ENCODE data around the gene AJUBA.
A peak's percentile ranks its signal among the peaks of the same experiment; 100 is the strongest.

Gene AJUBA

DNA sequence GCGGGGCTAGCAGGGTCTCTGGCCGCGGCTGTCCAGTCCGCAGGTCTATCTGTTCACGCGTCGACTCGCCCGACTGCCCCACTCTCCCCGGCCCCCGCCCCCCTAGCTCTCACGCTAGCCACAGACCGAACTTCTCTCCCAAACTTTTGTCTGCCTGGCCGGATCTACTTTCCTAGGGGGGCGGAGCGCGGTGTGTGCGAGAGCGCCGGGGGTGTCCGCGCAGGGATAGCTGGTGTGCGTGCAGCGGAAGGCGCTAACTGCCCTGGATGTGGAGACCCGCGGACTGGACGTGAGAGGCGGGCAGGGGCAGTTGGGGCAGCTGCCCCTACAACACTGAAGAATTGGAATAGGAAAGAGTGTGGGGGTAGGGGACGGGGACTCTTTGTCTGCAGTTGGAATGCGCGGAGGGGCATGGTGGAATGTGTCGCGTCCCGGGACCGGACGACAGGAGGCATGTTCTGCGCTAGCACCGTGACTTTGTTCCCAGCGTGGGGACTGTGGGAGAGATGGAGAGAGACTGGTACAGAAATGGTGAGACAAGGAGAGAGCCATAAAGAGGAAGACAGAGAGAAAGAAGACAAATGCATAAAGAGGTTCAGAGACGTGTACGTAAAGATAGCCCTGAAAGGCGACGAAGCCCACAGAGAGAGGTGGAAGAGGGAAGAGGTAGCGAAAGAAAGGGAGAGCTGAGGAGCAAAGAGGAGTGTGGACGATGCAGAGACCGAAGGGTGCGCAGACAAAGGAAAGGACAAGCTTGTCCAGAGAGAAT, at the start of gene AJUBA:
Gene AJUBA, minus strand, starts transcription at position 75 of the 769 bp plus-strand sequence. CDS start 285 bp downstream, outside the sequence.
- peak within 1 kb of the TSS; percentile 99 for H3K27ac ChIP-seq
- TF ChIP-seq, protein P1, sequence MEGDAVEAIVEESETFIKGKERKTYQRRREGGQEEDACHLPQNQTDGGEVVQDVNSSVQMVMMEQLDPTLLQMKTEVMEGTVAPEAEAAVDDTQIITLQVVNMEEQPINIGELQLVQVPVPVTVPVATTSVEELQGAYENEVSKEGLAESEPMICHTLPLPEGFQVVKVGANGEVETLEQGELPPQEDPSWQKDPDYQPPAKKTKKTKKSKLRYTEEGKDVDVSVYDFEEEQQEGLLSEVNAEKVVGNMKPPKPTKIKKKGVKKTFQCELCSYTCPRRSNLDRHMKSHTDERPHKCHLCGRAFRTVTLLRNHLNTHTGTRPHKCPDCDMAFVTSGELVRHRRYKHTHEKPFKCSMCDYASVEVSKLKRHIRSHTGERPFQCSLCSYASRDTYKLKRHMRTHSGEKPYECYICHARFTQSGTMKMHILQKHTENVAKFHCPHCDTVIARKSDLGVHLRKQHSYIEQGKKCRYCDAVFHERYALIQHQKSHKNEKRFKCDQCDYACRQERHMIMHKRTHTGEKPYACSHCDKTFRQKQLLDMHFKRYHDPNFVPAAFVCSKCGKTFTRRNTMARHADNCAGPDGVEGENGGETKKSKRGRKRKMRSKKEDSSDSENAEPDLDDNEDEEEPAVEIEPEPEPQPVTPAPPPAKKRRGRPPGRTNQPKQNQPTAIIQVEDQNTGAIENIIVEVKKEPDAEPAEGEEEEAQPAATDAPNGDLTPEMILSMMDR (conservative IDR thresholded peaks at IDR 0.05; ENCODE audit: low read depth), result no peak
- ChIA-PET CTCF (interaction anchor here (0.6 to 2.1 kb wide), 8 partner anchors 10 to 422 kb away, joined by 3 to 22 read pairs (median 4); no protein-coding TSS in a partner anchor), POLR2A (ENCODE audit: low non-redundant PET) (interaction anchor here (0.6 to 1.2 kb wide), 3 partner anchors 10 to 657 kb away, joined by 3 read pairs; no protein-coding TSS in a partner anchor)
- DNase-seq (ENCODE audit: low spot score), result peak; percentile 93

DNA sequence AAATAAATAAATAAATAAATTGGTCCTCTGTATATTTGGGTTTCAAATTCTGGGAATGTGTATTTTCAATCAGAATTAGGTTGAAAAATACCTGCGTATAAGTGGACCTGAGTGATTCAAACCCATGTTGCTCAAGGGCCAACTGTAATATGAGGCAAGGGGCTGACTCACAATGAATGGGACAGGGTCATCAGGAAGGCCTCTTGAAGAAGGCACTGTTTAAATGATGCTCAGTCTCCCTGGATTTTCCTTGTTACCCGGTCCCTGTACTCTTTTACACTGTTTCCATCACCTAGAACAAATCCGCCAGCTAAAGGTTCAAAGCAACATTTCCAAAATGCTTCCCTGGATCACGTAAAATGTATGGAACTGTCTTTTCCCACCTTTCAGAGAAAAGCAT, 48.6 kb upstream of the AJUBA start:
- CTCF ChIA-PET, result interaction anchor here (0.9 kb wide), 1 partner anchor 44 kb away, joined by 4 read pairs; no protein-coding TSS in a partner anchor
- POLR2A ChIA-PET (ENCODE audit: low non-redundant PET), result no interaction called here
- no peak overlapping the region for H3K27ac ChIP-seq

DNA sequence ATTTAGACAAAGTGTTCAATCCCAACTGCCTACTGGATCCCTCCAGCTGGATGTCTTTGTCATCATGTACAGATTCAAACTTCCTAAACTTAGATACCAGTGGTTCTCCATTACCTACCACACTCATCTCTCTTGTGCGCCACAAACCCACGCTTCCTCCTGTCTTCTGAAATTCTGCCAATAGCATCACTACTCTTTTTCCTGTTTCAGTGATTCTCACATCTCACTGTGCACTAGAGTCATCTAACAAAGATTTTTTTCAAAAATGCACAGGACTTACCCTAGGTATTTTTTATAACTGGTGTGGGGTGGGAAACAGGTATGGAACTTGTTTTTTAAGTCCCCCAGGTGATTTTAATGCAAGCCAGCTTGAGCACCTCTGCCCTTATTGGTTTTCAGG, 46.4 kb upstream of the AJUBA start:
- ChIA-PET POLR2A (ENCODE audit: low non-redundant PET) (no interaction called here), CTCF (interaction anchor here (0.6 to 0.9 kb wide), 3 partner anchors 9 to 99 kb away, joined by 3 to 4 read pairs (median 4); no protein-coding TSS in a partner anchor)
- DNase-seq (ENCODE audit: low spot score), result no peak
- TF ChIP-seq, protein P1 (conservative IDR thresholded peaks at IDR 0.05; ENCODE audit: low read depth), result no peak
- no peak overlapping the region for H3K27ac ChIP-seq

More for the DNA sequence above, 48.6 kb upstream of the AJUBA start:
- DNase-seq (ENCODE audit: low spot score), result no peak
- TF ChIP-seq, protein P1 (conservative IDR thresholded peaks at IDR 0.05; ENCODE audit: low read depth), result no peak

DNA sequence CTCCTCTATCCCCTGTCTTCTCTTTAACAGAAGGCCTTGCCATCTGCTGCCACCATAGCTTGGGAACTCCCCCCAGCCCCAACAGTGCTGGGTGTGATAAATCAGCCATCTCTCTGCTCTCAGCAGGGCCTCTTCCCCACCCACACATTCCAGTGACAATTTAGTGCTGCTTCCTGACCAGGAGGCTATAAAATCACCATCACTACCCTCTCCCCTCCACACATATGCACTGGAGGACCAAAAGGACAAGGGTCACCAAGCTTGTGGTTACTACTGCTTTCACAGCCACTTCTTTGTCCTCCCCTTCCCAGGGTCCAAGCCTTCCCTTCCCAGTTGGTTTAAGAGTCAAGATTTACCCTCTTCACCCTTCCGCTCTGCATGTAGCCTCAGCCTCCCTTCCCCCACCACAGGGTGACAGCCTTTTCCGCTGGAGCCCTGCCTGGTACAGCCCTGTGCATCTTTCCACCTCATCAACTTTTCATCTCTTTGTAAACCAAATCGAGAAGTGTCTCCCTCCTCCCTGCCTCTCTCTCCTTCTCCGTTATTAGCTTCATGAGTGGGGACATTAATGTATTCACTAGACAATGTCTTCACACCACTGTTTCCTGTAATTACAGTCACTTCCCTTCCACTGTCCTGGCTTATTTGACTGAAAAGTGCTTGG, 42.9 kb upstream of the AJUBA start:
- no peak for DNase-seq (ENCODE audit: low spot score)
- TF ChIP-seq, protein P1 (conservative IDR thresholded peaks at IDR 0.05; ENCODE audit: low read depth), result no peak
- peak overlapping the region; percentile 21; the same call in 1 of the 2 replicates for H3K27ac ChIP-seq
- ChIA-PET POLR2A (ENCODE audit: low non-redundant PET) (interaction anchor here (0.7 kb wide), 1 partner anchor 24 kb away, joined by 3 read pairs; no protein-coding TSS in a partner anchor), CTCF (interaction anchor here (0.6 to 0.7 kb wide), 2 partner anchors 67 to 246 kb away, joined by 3 to 4 read pairs; no protein-coding TSS in a partner anchor)

DNA sequence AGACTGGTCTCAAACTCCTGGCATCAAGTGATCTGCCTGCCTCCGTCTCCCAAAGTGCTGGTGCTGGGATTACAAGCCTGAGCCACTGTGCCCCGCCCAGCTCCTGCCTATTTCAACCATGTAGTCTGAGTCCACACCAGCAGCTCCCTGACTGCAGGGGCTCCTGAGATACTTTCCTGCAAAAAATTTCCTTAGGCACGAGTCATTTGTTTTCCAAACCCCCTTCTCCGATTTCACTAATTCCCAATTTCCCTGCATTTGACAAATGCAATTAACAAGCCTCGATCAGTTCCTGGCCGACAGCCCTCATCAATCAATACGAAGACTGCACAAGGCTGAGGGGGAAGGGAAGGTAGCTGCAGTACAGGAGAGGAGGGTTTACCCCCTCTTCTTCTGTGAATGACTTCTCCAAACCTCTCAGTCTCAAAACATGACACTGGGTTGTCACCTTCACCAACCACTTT, 42.3 kb upstream of the AJUBA start:
- ChIA-PET POLR2A (ENCODE audit: low non-redundant PET) (no interaction called here), CTCF (interaction anchor here (0.9 kb wide), 1 partner anchor 32 kb away, joined by 3 read pairs; no protein-coding TSS in a partner anchor)
- TF ChIP-seq, protein P1 (conservative IDR thresholded peaks at IDR 0.05; ENCODE audit: low read depth), result no peak
- DNase-seq (ENCODE audit: low spot score), result no peak
- no peak overlapping the region for H3K27ac ChIP-seq

DNA sequence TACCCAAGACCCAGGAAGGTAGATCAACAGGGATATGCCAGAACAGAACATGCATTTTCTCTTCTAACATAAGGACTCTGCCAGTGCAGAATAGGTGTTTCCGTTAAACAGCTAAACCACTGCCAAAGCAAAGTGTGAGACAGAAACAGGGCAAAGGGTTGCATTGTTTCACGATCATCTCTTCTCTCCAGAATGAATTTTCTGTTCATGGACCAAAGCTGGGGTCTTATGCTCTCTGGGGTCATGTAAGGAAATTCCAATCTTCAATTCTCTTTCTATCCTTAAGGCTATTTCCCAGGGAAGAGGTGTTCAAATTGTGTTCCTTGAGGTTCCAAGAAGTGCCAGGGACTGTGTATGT, 41.4 kb upstream of the AJUBA start:
- no peak for DNase-seq (ENCODE audit: low spot score)
- TF ChIP-seq, protein P1 (conservative IDR thresholded peaks at IDR 0.05; ENCODE audit: low read depth), result no peak
- CTCF ChIA-PET, result interaction anchor here (0.9 to 1.1 kb wide), 2 partner anchors 33 to 45 kb away, joined by 3 read pairs; no protein-coding TSS in a partner anchor

More for the DNA sequence above, 41.4 kb upstream of the AJUBA start:
- no peak overlapping the region for H3K27ac ChIP-seq
- POLR2A ChIA-PET (ENCODE audit: low non-redundant PET), result no interaction called here
